AG09319 (cell line): ENCODE data around the gene SFXN4.
"Not testable (repeated sequence)": the region's sequence is repeated elsewhere in the genome, so short reads cannot be mapped to it uniquely, and the experiment has no call there.

ENCODE experiments used
- DNase-seq: peaks from one replicate; pipeline ENCODE4 v3.0.0-alpha.2; 2010; ENCODE audit warnings: low read depth; ENCODE audit errors: extremely low read depth
- TF ChIP-seq, protein P1 (sequence below): IDR thresholded peaks from 2 replicates; pipeline ENCODE4 v1.5.1; 2011; ENCODE audit warnings: low read depth, mild to moderate bottlenecking, inconsistent platforms, low read length, moderate library complexity

The SFXN4 gene

GRCh38 chr10:119112056-119112455 is 53.5 kb downstream of the SFXN4 start:
- TF ChIP-seq, protein P1, sequence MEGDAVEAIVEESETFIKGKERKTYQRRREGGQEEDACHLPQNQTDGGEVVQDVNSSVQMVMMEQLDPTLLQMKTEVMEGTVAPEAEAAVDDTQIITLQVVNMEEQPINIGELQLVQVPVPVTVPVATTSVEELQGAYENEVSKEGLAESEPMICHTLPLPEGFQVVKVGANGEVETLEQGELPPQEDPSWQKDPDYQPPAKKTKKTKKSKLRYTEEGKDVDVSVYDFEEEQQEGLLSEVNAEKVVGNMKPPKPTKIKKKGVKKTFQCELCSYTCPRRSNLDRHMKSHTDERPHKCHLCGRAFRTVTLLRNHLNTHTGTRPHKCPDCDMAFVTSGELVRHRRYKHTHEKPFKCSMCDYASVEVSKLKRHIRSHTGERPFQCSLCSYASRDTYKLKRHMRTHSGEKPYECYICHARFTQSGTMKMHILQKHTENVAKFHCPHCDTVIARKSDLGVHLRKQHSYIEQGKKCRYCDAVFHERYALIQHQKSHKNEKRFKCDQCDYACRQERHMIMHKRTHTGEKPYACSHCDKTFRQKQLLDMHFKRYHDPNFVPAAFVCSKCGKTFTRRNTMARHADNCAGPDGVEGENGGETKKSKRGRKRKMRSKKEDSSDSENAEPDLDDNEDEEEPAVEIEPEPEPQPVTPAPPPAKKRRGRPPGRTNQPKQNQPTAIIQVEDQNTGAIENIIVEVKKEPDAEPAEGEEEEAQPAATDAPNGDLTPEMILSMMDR: no peak
- no peak for DNase-seq

DNA sequence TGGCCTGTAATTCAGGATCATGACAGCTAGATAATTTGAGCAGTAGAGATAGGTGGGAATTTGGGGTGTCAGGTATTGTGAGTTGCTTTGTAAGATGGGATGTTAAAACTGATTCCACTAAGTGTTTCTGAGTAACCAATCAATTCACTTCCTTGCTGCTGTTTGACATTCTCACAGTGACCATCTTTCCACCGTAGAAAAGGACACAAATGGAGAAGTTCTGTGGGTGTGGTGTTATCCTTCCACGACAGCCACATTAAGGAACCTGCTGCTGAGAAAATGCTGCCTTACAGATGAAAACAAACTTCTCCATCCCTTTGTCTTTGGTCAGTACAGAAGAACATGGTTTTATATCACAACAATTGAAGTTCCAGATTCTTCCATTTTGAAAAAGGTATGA is 57.7 kb downstream of the SFXN4 start:
- DNase-seq: not testable (repeated sequence)

DNA sequence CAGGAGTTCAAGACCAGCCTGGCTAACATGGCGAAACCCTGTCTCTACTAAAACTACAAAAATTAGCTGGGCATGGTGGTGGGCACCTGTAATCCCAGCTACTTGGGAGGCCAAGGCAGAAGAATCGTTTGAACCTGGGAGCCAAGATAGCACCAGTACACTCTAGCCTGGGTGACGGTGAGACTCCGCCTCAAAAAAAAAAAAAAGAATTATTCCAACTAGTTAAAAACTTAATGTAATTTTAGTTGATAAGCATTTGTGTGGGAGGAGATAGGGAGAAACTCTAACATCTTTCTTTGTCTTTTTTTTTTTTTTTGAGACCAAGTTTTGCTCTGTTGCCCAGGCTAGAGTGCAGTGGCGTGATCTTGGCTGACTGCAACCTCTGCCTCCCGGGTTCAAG is 58.4 kb downstream of the SFXN4 start:
- DNase-seq: not testable (repeated sequence)

DNA sequence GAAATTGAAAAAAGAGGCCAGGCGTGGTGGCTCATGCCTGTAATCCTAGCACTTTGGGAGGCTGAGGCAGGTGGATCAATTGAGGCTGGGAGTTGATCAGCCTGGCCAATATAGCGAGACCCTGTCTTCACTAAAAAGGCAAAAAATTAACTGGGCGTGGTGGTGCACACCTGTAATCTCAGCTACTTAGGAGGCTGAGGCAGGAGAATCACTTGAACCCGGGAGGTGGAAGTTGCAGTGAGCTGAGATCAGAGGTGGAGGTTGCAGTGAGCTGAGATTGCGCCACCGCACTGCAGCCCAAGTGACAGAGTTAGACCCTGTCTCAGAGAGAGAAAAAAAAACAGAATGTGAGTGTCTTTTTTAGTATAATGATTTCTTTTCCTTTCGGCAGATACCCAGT is 59.6 kb downstream of the SFXN4 start:
- not testable (repeated sequence) for DNase-seq

GRCh38 chr10:119105155-119105554 is 60.4 kb downstream of the SFXN4 start:
- DNase-seq: no peak
- TF ChIP-seq, protein P1: no peak

- no peak for DNase-seq
- TF ChIP-seq, protein P1: no peak
Observed at GRCh38 chr10:119104654-119105015, 60.9 kb downstream of the SFXN4 start.

DNA sequence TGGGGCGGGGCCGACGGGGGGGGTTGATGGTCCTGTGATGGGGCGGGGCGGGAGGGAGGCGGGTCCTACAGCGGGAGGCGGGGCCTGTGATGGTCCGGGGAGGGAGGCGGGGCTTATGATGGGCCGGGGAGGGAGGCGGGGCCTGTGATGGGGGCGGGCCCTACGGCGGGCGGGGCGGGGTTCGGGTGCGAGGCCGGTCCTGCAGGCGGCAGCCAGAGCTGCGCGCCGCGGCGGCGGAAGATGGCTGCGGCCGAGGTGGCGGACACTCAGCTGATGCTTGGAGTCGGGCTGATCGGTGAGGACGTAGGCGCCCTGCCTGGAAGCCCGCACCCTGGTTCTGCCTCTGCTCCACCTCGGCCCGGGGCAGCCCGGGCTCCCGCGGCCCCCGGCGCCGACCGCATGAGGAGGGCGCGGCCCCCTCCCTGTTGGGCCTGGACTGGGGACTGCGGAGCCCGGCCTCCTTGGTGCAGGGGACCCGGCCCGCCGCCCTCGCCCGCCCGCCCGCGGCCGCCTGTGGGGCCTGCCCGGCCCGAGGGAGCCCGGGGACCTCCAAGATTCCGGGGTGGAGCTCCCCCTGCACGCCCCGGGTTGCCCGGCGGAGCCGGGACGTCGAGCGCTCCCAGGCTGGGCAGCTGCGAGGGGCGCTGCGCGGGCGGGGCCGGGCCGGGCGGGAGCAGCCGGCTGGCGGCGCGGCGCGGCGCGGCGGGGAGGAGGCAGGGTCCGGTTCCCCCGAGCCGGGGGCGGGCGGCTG is 61.4 kb downstream of the SFXN4 start, which contains the start of gene DENND10:
Gene DENND10 (plus strand): TSS at position 211 of the 751 bp plus-strand sequence. CDS start 30 bp downstream, at position 241.
- no peak for DNase-seq

DNA sequence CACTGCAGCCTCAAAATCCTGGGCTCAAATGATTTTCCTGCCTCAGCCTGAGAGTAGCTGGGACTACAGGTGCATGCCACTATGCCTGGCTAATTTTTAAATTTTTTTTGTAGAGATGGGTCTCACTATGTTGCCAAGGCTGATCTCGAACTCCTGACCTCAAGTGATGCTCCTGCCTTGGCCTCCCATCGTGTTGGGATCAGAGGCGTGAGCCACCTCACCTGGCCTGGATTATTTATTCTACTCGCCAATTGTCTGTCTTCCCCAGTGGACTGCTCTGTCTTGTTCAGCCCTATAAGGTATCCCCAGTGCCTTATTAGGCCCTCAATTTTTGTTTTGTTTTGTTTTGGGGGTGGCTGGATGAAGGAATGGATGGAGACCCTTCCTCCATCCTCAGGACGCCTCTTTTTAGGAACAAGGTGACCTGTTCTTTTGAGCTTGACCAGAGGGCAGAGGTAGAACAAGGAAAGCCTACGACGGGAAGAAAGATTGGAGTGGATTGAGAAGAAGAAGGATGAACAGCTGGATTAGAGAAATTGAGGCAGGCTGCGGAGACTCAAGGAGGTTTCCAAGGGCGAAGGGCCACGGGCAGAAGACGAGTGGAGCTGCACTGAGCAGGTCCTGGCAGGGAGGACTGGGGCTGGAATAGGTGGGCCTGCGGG is 62.1 kb downstream of the SFXN4 start:
- TF ChIP-seq, protein P1: no peak
- no peak for DNase-seq

More for the DNA sequence above, 61.4 kb downstream of the SFXN4 start, which contains the start of gene DENND10:
- TF ChIP-seq, protein P1: no peak
